Measurements from ENCODE around the gene TCF7L1. TPM values are rescaled to one million over a fixed set of nuclear protein-coding genes. Genes with fewer than 3 reads are reported as not detected.

TCF7L1 gene
- total RNA-seq, 4 donors from 2014 or later = 0.26 to 37.1 (median 5.4) TPM

DNA sequence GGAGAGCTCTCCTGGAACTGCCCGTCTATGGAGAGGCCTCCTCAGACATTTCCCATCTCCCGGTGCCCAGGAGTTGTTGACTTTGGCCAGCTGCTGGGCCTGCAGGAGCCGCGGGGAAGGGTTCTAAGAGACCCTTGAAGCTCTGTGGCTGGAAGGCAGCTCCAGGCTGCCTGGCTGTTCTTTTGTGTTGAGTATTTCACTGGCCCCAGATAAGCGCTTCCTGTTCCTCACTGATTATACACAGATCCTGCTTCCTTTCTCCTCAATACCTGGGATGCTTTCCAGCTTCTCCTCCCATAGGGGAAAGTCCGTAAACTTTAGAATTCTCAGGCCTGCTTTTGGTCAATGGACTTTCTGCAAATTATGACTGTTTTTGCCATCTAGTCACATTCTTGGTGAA is 136.8 kb downstream of the TCF7L1 start:
- Histone ChIP-seq H3K4me3 (no peak overlapping the region), H3K27ac (peak overlapping the region; percentile 60 to 75), H3K9me3 (no peaks in the 10 kb centered on the region), H3K4me1 (peaks cover 5 to 11% of the 10 kb centered on the region in 2 donors), H3K36me3 (no peaks in the 10 kb centered on the region), H3K27me3 (no peaks in the 10 kb centered on the region)
- no peak for TF ChIP-seq POLR2A (IDR thresholded peaks at IDR 0.05)
- no peak for TF ChIP-seq CTCF (IDR thresholded peaks at IDR 0.05)
- intact Hi-C loops (cut with DNase I; ENCODE audit: low total_unique reads) = no loop called here
- peak in 1 of 2 donors; percentile 34 for DNase-seq

- DNase-seq = no peak
- Histone ChIP-seq H3K27me3 (no peaks in the 10 kb centered on the region), H3K4me3 (no peak overlapping the region), H3K4me1 (peaks cover 5 to 13% of the 10 kb centered on the region in 2 donors), H3K36me3 (no peaks in the 10 kb centered on the region), H3K27ac (peak overlapping the region; percentile 32 to 59), H3K9me3 (no peaks in the 10 kb centered on the region)
- no peak for TF ChIP-seq CTCF (IDR thresholded peaks at IDR 0.05)
- TF ChIP-seq POLR2A (IDR thresholded peaks at IDR 0.05) = no peak
- intact Hi-C loops (cut with DNase I; ENCODE audit: low total_unique reads) = no loop called here
Observed at GRCh38 chr2:85272357-85272756, 139.2 kb downstream of the TCF7L1 start.

- H3K9me3 ChIP-seq = no peaks in the 10 kb centered on the region
- peak; percentile 58 to 69 for DNase-seq
- H3K27ac ChIP-seq = peak overlapping the region; percentile 58 to 72
- no peaks in the 10 kb centered on the region for H3K27me3 ChIP-seq
- TF ChIP-seq POLR2A (IDR thresholded peaks at IDR 0.05) (no peak), CTCF (IDR thresholded peaks at IDR 0.05) (no peak)
- peaks cover 5 to 25% of the 10 kb centered on the region in 2 donors for H3K4me1 ChIP-seq
- intact Hi-C loops (cut with DNase I; ENCODE audit: low total_unique reads) = no loop called here
- no peak overlapping the region for H3K4me3 ChIP-seq
- H3K36me3 ChIP-seq = no peaks in the 10 kb centered on the region
Observed at GRCh38 chr2:85273738-85274731, 140.8 kb downstream of the TCF7L1 start.

DNA sequence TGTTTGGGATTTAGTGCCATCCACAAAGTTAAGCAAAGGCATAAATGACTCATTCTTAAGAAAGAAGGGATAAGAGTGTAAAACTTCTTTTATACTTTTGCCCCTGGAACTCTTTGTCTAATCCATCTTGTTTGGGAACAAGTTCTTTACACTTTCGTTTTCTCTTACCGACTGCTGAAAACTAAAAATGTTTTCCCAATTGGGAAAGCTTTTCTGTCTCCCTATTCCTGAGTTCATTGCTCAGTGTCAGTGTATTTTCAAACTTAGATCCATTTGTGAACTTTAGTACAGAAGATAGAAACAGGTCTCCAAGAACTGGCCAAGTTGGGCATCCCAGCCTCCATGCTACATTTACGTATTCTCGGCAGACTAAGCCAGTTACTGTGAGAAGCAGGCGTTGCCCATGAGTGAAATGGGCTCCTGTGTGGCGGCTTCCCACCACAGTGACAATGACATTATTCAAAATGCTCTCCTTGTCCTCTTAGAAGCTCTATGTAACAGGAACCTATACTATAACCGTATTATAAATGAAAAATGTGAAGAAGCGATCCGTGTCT is 142.9 kb downstream of the TCF7L1 start:
- DNase-seq = no peak
- intact Hi-C loops (cut with DNase I; ENCODE audit: low total_unique reads) = no loop called here

More for the DNA sequence above, 142.9 kb downstream of the TCF7L1 start:
- H3K4me3 ChIP-seq = peak overlapping the region in 1 of 2 donors; percentile 17
- H3K27me3 ChIP-seq = no peaks in the 10 kb centered on the region
- TF ChIP-seq CTCF (IDR thresholded peaks at IDR 0.05) = no peak
- no peak for TF ChIP-seq POLR2A (IDR thresholded peaks at IDR 0.05)
- peaks cover 5 to 25% of the 10 kb centered on the region in 2 donors for H3K4me1 ChIP-seq
- no peaks in the 10 kb centered on the region for H3K36me3 ChIP-seq
- no peaks in the 10 kb centered on the region for H3K9me3 ChIP-seq
- peak overlapping the region; percentile 72 to 73 for H3K27ac ChIP-seq

All from uterus (tissue), 4 donors.